ENCODE data around the gene AKAP9. TPM values are rescaled to one million over a fixed set of nuclear protein-coding genes. Genes with fewer than 3 reads are reported as not detected.

Gene AKAP9
- total and polyA plus RNA-seq, 4 experiments from 2014 or later, result 8.6 to 91.4 (median 71.0) TPM

DNA sequence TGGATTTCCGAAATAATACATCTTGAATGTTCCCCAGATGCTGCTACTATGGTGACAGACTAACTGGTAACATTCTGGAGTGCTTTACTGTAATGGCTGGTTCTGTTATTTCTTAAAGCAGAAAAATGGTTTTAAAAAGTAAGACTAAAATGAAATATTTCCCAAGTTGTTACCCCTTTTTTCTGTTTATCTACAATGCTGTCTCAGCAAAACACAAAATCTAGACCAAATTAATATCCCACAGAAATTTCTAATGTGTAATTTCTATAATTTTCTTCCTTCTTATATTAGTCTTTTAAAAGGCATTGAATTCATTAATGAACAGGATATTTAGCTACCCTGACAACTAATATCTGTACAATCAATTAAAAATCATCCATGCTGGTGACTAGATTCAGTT, 41.1 kb upstream of the AKAP9 start:
- ChIA-PET CTCF (ENCODE audit: partially characterized antibody) (no interaction called here), POLR2A (ENCODE audit: partially characterized antibody) (no interaction called here)
- H3K4me1 Mint-ChIP-seq, result no peaks in the 10 kb centered on the region
- Histone ChIP-seq H3K27ac (ENCODE audit: low read depth, low read length) (no peak overlapping the region), H3K36me3 (ENCODE audit: insufficient read depth, low read length) (no peaks in the 10 kb centered on the region), H3K4me3 (ENCODE audit: low read length in 2 of 2) (no peak overlapping the region), H3K9me3 (ENCODE audit: control insufficient read depth in 1 of 2, low read length in 2 of 2) (no peaks in the 10 kb centered on the region), H3K4me1 (ENCODE audit: insufficient read depth, low read length) (no peaks in the 10 kb centered on the region), H3K27me3 (ENCODE audit: insufficient read depth, low read length) (no peaks in the 10 kb centered on the region)
- no peak overlapping the region for H3K4me3 Mint-ChIP-seq
- peaks cover 5 to 8% of the 10 kb centered on the region in 2 donors for H3K27me3 Mint-ChIP-seq
- intact Hi-C loops (cut with micrococcal nuclease), result no loop called here
- H3K27ac Mint-ChIP-seq, result no peak overlapping the region
- peaks cover 0 to 2% (median 0%) of the 10 kb centered on the region in 8 donors for H3K9me3 Mint-ChIP-seq
- H3K36me3 Mint-ChIP-seq, result no peaks in the 10 kb centered on the region
- no peak for DNase-seq

DNA sequence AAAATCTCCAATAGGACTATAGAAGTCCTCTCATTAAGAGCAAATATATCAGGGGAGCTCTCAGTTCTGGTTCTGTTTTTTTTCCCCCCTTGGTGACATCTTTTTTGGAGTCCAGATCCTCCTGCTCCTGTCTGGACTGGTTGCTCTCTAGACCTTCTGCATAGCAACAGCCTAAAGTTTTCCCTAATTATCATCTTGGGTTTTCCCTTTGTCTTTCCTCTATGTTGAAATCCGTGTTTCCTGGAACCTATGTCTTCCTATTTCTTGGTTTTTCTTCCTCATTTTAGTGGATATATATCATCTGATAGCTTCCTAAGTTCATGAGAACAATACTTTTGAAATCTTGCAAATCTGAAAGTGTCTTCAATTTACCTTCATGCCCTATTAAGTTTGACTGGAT, 30.5 kb upstream of the AKAP9 start:
- H3K9me3 Mint-ChIP-seq, result peaks cover 0 to 6% (median 0%) of the 10 kb centered on the region in 8 donors
- intact Hi-C loops (cut with micrococcal nuclease), result no loop called here
- no peak overlapping the region for H3K4me3 Mint-ChIP-seq
- Histone ChIP-seq H3K36me3 (ENCODE audit: insufficient read depth, low read length) (no peaks in the 10 kb centered on the region), H3K27ac (ENCODE audit: low read depth, low read length) (no peak overlapping the region), H3K27me3 (ENCODE audit: insufficient read depth, low read length) (no peaks in the 10 kb centered on the region), H3K4me3 (ENCODE audit: low read length in 2 of 2) (no peak overlapping the region), H3K4me1 (ENCODE audit: insufficient read depth, low read length) (peaks cover 13% of the 10 kb centered on the region), H3K9me3 (ENCODE audit: control insufficient read depth in 1 of 2, low read length in 2 of 2) (no peaks in the 10 kb centered on the region)
- ChIA-PET CTCF (ENCODE audit: partially characterized antibody) (no interaction called here), POLR2A (ENCODE audit: partially characterized antibody) (no interaction called here)
- no peak overlapping the region for H3K27ac Mint-ChIP-seq
- DNase-seq, result no peak
- peaks cover 0 to 3% (median 1%) of the 10 kb centered on the region in 4 donors for H3K4me1 Mint-ChIP-seq
- no peaks in the 10 kb centered on the region for H3K36me3 Mint-ChIP-seq
- peaks cover 4 to 9% of the 10 kb centered on the region in 2 donors for H3K27me3 Mint-ChIP-seq

DNA sequence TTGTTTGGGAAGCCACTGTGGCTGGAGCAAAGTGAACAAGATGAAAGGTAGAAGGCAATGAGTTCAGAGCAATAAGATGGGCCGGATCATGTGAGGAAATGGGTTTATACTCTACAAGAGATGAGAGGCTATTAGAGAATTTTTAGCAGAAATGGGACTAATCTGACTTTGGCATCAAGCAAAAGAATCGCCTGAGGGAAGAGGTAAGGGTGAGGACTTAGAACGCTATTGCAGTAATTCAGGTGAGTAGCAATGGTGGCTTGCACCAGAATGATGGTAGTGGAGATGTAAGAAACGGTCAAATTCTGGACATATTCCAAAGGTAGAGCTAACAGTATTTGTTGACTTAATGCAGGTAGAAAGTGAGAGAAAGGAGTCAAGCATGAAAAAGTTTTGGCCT, 29.5 kb upstream of the AKAP9 start:
- H3K36me3 Mint-ChIP-seq, result no peaks in the 10 kb centered on the region
- Histone ChIP-seq H3K36me3 (ENCODE audit: insufficient read depth, low read length) (no peaks in the 10 kb centered on the region), H3K27ac (ENCODE audit: low read depth, low read length) (no peak overlapping the region), H3K27me3 (ENCODE audit: insufficient read depth, low read length) (no peaks in the 10 kb centered on the region), H3K4me3 (ENCODE audit: low read length in 2 of 2) (no peak overlapping the region), H3K4me1 (ENCODE audit: insufficient read depth, low read length) (peaks cover 13% of the 10 kb centered on the region), H3K9me3 (ENCODE audit: control insufficient read depth in 1 of 2, low read length in 2 of 2) (no peaks in the 10 kb centered on the region)
- H3K27me3 Mint-ChIP-seq, result peaks cover 4 to 9% of the 10 kb centered on the region in 2 donors
- H3K9me3 Mint-ChIP-seq, result peaks cover 0 to 6% (median 0%) of the 10 kb centered on the region in 8 donors
- DNase-seq, result no peak
- no peak overlapping the region for H3K27ac Mint-ChIP-seq
- peaks cover 0 to 3% (median 1%) of the 10 kb centered on the region in 4 donors for H3K4me1 Mint-ChIP-seq
- H3K4me3 Mint-ChIP-seq, result no peak overlapping the region
- ChIA-PET POLR2A (ENCODE audit: partially characterized antibody) (no interaction called here), CTCF (ENCODE audit: partially characterized antibody) (no interaction called here)
- intact Hi-C loops (cut with micrococcal nuclease), result no loop called here

DNA sequence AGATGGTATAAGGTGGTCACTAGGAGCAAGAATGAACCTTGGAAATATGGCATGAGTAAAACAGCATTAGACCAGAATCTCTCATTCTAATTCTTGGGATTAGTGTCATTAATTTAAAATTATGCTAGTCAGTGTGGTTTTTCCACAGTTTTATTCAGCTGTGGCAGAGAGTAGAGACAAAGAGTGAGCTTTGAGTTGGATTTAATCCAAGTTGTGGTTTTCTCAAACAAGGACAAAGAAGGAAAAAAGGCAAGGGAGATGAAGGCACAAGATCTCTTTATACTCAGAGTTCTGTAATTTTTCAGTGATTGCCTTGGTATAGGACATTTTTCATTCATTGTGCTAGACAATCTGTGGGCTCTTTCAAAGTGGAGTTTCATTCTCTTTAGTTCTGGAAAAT, 28.2 kb upstream of the AKAP9 start:
- DNase-seq, result no peak
- Histone ChIP-seq H3K9me3 (ENCODE audit: control insufficient read depth in 1 of 2, low read length in 2 of 2) (no peaks in the 10 kb centered on the region), H3K4me1 (ENCODE audit: insufficient read depth, low read length) (peaks cover 13% of the 10 kb centered on the region), H3K4me3 (ENCODE audit: low read length in 2 of 2) (no peak overlapping the region), H3K27ac (ENCODE audit: low read depth, low read length) (no peak overlapping the region), H3K36me3 (ENCODE audit: insufficient read depth, low read length) (no peaks in the 10 kb centered on the region), H3K27me3 (ENCODE audit: insufficient read depth, low read length) (no peaks in the 10 kb centered on the region)
- H3K36me3 Mint-ChIP-seq, result no peaks in the 10 kb centered on the region
- peaks cover 0 to 3% (median 0%) of the 10 kb centered on the region in 8 donors for H3K9me3 Mint-ChIP-seq
- CTCF ChIA-PET (ENCODE audit: partially characterized antibody), result interaction anchor here (0.7 to 1.4 kb wide), 4 partner anchors 26 to 82 kb away, joined by 3 to 4 read pairs (median 4); no protein-coding TSS in a partner anchor
- intact Hi-C loops (cut with micrococcal nuclease), result no loop called here
- H3K4me1 Mint-ChIP-seq, result peaks cover 0 to 3% (median 1%) of the 10 kb centered on the region in 4 donors
- peaks cover 5 to 8% of the 10 kb centered on the region in 2 donors for H3K27me3 Mint-ChIP-seq
- H3K4me3 Mint-ChIP-seq, result no peak overlapping the region
- no peak overlapping the region for H3K27ac Mint-ChIP-seq
- POLR2A ChIA-PET (ENCODE audit: partially characterized antibody), result interaction anchor here (1.1 kb wide), 1 partner anchor 28 kb away, joined by 3 read pairs; the partner anchor contains the start of gene AKAP9

DNA sequence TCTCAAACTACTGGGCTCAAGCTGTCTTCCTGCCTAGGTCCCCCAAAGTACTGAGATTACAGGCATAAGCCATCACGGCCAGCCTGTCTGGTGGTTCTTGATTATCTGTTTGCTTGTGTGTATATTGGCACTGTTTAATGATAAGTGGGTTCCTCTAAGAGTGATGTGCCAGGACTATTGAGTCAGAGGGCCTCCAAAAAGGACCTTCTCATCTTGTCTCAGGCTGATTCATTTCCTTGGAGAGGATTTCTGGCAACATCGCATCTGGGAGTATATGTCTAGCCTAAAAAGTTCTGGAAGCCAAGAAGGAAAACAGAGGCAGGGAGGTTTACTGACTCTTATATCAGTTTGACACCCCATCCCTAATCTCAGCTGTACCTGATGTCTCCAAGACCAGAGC, 27.1 kb upstream of the AKAP9 start:
- peaks cover 13% of the 10 kb centered on the region for H3K4me1 ChIP-seq (ENCODE audit: insufficient read depth, low read length)
- H3K4me3 ChIP-seq (ENCODE audit: low read length in 2 of 2), result no peak overlapping the region
- H3K36me3 ChIP-seq (ENCODE audit: insufficient read depth, low read length), result no peaks in the 10 kb centered on the region
- H3K27ac Mint-ChIP-seq, result no peak overlapping the region
- H3K27ac ChIP-seq (ENCODE audit: low read depth, low read length), result no peak overlapping the region
- DNase-seq, result no peak
- CTCF ChIA-PET (ENCODE audit: partially characterized antibody), result interaction anchor here (1.3 kb wide), 1 partner anchor 83 kb away, joined by 3 read pairs; no protein-coding TSS in a partner anchor
- intact Hi-C loops (cut with micrococcal nuclease), result no loop called here
- H3K36me3 Mint-ChIP-seq, result no peaks in the 10 kb centered on the region
- no peaks in the 10 kb centered on the region for H3K9me3 Mint-ChIP-seq
- H3K27me3 Mint-ChIP-seq, result peaks cover 5 to 10% of the 10 kb centered on the region in 2 donors
- H3K4me1 Mint-ChIP-seq, result peaks cover 0 to 3% (median 1%) of the 10 kb centered on the region in 4 donors
- POLR2A ChIA-PET (ENCODE audit: partially characterized antibody), result no interaction called here
- H3K4me3 Mint-ChIP-seq, result no peak overlapping the region
- H3K27me3 ChIP-seq (ENCODE audit: insufficient read depth, low read length), result no peaks in the 10 kb centered on the region
- H3K9me3 ChIP-seq (ENCODE audit: control insufficient read depth in 1 of 2, low read length in 2 of 2), result no peaks in the 10 kb centered on the region

DNA sequence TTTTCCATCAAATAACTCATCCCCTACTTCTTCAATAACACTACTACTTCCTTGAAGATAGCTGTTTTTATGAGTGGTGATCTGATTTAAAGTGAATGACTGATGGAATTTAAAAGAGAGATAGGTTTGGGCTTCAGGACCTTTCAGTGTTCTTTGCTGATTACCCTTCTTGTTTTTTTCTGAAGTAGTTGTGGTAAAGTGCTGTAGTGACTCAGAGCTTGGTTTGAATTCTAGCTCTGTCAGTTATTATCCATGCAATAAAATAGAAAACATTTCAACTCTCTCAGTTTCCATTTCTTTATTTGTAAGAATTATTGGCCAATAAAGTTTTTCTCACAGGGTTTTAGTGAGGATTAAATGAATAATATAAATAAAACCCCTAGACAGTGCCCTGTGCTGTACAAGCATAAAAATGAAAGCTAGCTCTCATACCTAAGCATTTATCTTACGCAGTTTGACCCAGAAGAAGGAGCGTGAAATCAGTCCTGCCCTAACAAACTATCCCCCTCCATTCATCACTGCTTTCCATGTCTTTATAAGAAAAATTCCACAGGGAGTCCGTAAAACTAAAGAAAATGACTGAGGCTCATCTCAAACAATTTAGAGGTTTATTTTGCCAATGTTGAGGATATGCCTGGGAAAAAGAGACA, 25.1 kb upstream of the AKAP9 start:
- Mint-ChIP-seq H3K4me3 (no peak overlapping the region), H3K9me3 (peaks cover 0 to 3% (median 0%) of the 10 kb centered on the region in 8 donors), H3K27ac (peak overlapping the region in 2 of 7 donors; percentile 4 to 15), H3K36me3 (no peaks in the 10 kb centered on the region), H3K27me3 (peaks cover 3 to 9% of the 10 kb centered on the region in 2 donors), H3K4me1 (peaks cover 0 to 3% (median 1%) of the 10 kb centered on the region in 4 donors)
- H3K27me3 ChIP-seq (ENCODE audit: insufficient read depth, low read length), result no peaks in the 10 kb centered on the region
- H3K27ac ChIP-seq (ENCODE audit: low read depth, low read length), result no peak overlapping the region
- no peaks in the 10 kb centered on the region for H3K9me3 ChIP-seq (ENCODE audit: control insufficient read depth in 1 of 2, low read length in 2 of 2)
- ChIA-PET CTCF (ENCODE audit: partially characterized antibody) (no interaction called here), POLR2A (ENCODE audit: partially characterized antibody) (no interaction called here)
- H3K4me1 ChIP-seq (ENCODE audit: insufficient read depth, low read length), result peaks cover 13% of the 10 kb centered on the region
- H3K4me3 ChIP-seq (ENCODE audit: low read length in 2 of 2), result no peak overlapping the region
- no peak for DNase-seq
- no peaks in the 10 kb centered on the region for H3K36me3 ChIP-seq (ENCODE audit: insufficient read depth, low read length)
- intact Hi-C loops (cut with micrococcal nuclease), result no loop called here

DNA sequence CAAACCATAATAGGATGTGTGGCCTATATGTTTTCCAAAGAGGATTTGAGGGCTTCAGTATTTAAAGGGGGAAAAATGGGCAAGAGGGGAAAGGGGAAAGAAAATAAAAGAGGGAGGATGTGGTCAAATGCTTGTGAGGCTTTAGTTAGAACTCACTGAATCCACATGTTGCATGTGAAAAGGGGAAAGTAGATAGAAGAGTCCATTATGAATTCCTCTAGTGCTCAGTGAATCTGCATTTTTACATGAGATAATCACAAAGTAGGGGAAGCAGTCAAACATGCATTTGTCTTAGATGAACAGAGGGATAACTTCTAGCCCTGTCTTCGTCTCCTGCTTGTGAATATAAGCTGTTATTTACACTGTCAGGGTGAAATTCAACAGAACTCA, 24.6 kb upstream of the AKAP9 start:
- H3K4me3 ChIP-seq (ENCODE audit: low read length in 2 of 2), result no peak overlapping the region
- DNase-seq, result no peak
- H3K36me3 ChIP-seq (ENCODE audit: insufficient read depth, low read length), result no peaks in the 10 kb centered on the region
- peaks cover 0 to 3% (median 1%) of the 10 kb centered on the region in 4 donors for H3K4me1 Mint-ChIP-seq
- no peak overlapping the region for H3K27ac ChIP-seq (ENCODE audit: low read depth, low read length)
- H3K27me3 Mint-ChIP-seq, result peaks cover 3 to 11% of the 10 kb centered on the region in 2 donors
- H3K27me3 ChIP-seq (ENCODE audit: insufficient read depth, low read length), result no peaks in the 10 kb centered on the region
- CTCF ChIA-PET (ENCODE audit: partially characterized antibody), result no interaction called here
- H3K36me3 Mint-ChIP-seq, result no peaks in the 10 kb centered on the region
- POLR2A ChIA-PET (ENCODE audit: partially characterized antibody), result no interaction called here
- H3K9me3 Mint-ChIP-seq, result peaks cover 0 to 3% (median 0%) of the 10 kb centered on the region in 8 donors
- H3K4me1 ChIP-seq (ENCODE audit: insufficient read depth, low read length), result peaks cover 13% of the 10 kb centered on the region
- H3K27ac Mint-ChIP-seq, result no peak overlapping the region
- intact Hi-C loops (cut with micrococcal nuclease), result no loop called here
- H3K9me3 ChIP-seq (ENCODE audit: control insufficient read depth in 1 of 2, low read length in 2 of 2), result no peaks in the 10 kb centered on the region
- no peak overlapping the region for H3K4me3 Mint-ChIP-seq

All from CD4-positive, alpha-beta memory T cell (primary cell).